OCI-LY3 (cell line): ENCODE results near the gene CTSH.

ENCODE experiments used
- H2AFZ ChIP-seq: fragments of 200-600, 300-600 bp; shearing (Covaris generic); 2 replicates; pipeline ENCODE4 v1.6.0; 2014; ENCODE audit warnings: antibody characterized with exemption, low read depth, low read length
- H3K27ac ChIP-seq: fragments of 200-600, 300-600 bp; sonication (generic); 2 replicates; pipeline ENCODE4 v1.5.1; 2014; ENCODE audit warnings: mild to moderate bottlenecking, low read length, moderate library complexity, mixed read lengths
- H3K27me3 ChIP-seq: fragments of 200-600, 300-600 bp; sonication (generic); 2 replicates; pipeline ENCODE4 v1.6.1; 2014; ENCODE audit warnings: low read depth, low read length, mixed read lengths
- H3K36me3 ChIP-seq: fragments of 200-600, 300-600 bp; sonication (generic); replicated peaks from 2 replicates; pipeline ENCODE3; 2014; ENCODE audit warnings: low read depth, low read length, mixed read lengths
- H3K4me1 ChIP-seq: fragments of 300-600, 200-600 bp; sonication (generic); 2 replicates; pipeline ENCODE4 v1.6.1; 2014; ENCODE audit warnings: low read length, mixed read lengths
- H3K4me2 ChIP-seq: fragments of 200-600, 300-600 bp; sonication (generic); 2 replicates; pipeline ENCODE4 v1.6.1; 2014; ENCODE audit warnings: low read length, mixed read lengths
- H3K4me3 ChIP-seq: fragments of 300-600, 200-600 bp; sonication (generic); 2 replicates; pipeline ENCODE4 v1.5.1; 2014; ENCODE audit warnings: antibody characterized with exemption, mild to moderate bottlenecking, low read length, moderate library complexity
- H3K79me2 ChIP-seq: fragments of 300-600, 200-600 bp; shearing (Covaris generic); 2 replicates; pipeline ENCODE4 v1.6.1; 2014; ENCODE audit warnings: mild to moderate bottlenecking, low read length, mixed read lengths
- H3K9ac ChIP-seq: fragments of 300-600, 200-600 bp; shearing (Covaris generic); 2 replicates; pipeline ENCODE4 v1.6.0; 2014; ENCODE audit warnings: mild to moderate bottlenecking, low read length, moderate library complexity
- H3K9me3 ChIP-seq: fragments of 200-600, 300-600 bp; shearing (Covaris generic); 2 replicates; pipeline ENCODE4 v1.6.1; 2014; ENCODE audit warnings: low read length, mixed read lengths; ENCODE audit not compliant: insufficient read depth
- H4K20me1 ChIP-seq: fragments of 200-600, 300-600 bp; sonication (generic); 2 replicates; pipeline ENCODE4 v1.6.1; 2016; ENCODE audit warnings: low read length, mixed read lengths; ENCODE audit not compliant: insufficient read depth
- EZH2phosphoT487 ChIP-seq: fragments of 200-600 bp; shearing (Covaris generic); IDR thresholded peaks from 2 replicates; pipeline ENCODE4 v1.6.1; 2018; ENCODE audit warnings: antibody characterized with exemption, mixed run types, low read depth
- TF ChIP-seq, protein P1 (sequence below): fragments of 200-600, 300-600 bp; sonication (generic); IDR thresholded peaks from 2 replicates; pipeline ENCODE4 v1.5.1; 2014; ENCODE audit warnings: antibody characterized with exemption, low read length, low read depth

CTSH gene

DNA sequence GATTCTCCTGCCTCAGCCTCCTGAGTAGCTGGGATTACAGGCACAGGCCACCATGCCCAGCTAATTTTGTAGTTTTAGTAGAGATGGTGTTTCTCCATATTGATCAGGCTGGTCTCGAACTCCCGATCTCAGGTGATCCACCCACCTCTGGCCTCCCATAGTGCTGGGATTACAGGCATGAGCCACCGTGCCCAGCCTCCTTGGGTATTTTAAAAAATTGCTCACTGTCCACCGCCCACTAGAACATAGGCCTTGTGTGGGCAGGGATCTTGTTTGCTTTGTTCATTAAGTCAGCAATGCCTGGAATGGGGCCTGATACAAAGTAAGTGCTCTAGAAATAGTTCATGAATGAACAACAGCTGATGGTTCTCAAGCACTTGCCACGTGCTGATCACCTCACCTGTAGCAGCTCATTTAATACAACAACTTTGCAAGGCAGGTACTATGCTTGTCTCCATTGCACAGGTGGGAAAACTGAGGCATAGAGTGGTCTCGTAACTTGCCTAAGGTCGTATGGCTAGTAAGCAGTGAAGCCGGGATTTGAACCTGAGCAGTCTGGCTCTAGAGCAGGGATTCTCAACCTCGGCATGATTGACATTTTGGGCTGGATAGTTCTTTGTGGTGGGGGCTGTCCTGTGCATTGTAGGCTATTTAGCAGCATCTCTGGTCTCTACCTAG is 12.7 kb upstream of the CTSH start:
- Histone ChIP-seq H3K9ac (no peak overlapping the region), H3K4me2 (no peak overlapping the region), H4K20me1 (no peaks in the 10 kb centered on the region), H3K4me3 (no peak overlapping the region), H2AFZ (no peak overlapping the region), H3K4me1 (no peaks in the 10 kb centered on the region), H3K36me3 (peaks cover 4% of the 10 kb centered on the region), H3K79me2 (no peaks in the 10 kb centered on the region), H3K9me3 (no peaks in the 10 kb centered on the region), H3K27ac (no peak overlapping the region), H3K27me3 (no peaks in the 10 kb centered on the region)
- TF ChIP-seq, protein P1, sequence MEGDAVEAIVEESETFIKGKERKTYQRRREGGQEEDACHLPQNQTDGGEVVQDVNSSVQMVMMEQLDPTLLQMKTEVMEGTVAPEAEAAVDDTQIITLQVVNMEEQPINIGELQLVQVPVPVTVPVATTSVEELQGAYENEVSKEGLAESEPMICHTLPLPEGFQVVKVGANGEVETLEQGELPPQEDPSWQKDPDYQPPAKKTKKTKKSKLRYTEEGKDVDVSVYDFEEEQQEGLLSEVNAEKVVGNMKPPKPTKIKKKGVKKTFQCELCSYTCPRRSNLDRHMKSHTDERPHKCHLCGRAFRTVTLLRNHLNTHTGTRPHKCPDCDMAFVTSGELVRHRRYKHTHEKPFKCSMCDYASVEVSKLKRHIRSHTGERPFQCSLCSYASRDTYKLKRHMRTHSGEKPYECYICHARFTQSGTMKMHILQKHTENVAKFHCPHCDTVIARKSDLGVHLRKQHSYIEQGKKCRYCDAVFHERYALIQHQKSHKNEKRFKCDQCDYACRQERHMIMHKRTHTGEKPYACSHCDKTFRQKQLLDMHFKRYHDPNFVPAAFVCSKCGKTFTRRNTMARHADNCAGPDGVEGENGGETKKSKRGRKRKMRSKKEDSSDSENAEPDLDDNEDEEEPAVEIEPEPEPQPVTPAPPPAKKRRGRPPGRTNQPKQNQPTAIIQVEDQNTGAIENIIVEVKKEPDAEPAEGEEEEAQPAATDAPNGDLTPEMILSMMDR = no peak
- TF ChIP-seq EZH2phosphoT487 = no peak

DNA sequence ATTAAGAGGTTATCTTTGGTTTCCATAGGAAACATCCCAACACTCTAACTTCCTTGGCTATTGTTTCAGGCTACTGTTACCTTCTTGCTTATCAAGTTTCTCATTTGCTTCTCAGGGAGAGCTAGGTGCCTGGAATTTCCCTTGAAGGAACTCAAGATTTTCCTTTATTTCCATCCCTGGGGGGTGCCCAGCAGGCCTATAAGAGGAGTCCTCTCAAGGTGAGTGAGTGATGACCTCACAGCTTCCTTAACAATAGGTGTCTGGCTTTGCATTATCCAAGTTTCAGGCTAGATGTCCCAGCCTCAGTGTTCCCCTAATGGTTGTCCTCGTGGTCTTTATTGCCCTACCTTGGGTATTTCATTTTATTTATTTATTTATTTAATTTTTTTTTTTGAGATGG is 12.1 kb upstream of the CTSH start:
- no peaks in the 10 kb centered on the region for H3K4me1 ChIP-seq

DNA sequence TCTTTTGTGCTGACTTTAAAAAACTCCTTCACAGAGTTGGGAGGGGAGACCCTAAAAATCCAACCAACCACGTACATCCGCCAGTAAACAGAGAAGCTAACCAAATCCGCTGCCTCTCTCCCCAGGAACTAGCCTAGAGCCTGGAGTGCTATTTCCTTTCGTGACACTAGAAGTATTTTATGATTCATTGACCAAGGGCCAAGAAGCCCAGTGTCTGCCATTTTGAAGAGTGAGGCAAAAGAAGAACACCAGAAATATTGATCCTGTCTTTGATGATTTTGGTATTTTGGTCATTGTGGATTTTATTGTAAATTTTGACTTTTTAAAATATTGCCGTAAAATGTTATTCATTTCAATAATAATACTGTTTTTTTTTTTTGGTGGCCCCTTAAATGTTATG is 10.5 kb upstream of the CTSH start:
- H3K9me3 ChIP-seq = no peaks in the 10 kb centered on the region
- no peak overlapping the region for H3K4me3 ChIP-seq
- no peaks in the 10 kb centered on the region for H4K20me1 ChIP-seq
- H3K36me3 ChIP-seq = no peaks in the 10 kb centered on the region
- H3K27ac ChIP-seq = no peak overlapping the region
- TF ChIP-seq, protein P1 = no peak
- TF ChIP-seq EZH2phosphoT487 = no peak
- peaks cover 7% of the 10 kb centered on the region for H3K4me1 ChIP-seq
- H3K79me2 ChIP-seq = no peaks in the 10 kb centered on the region
- no peak overlapping the region for H2AFZ ChIP-seq
- no peak overlapping the region for H3K4me2 ChIP-seq
- no peaks in the 10 kb centered on the region for H3K27me3 ChIP-seq
- no peak overlapping the region for H3K9ac ChIP-seq

More for the DNA sequence above, 12.1 kb upstream of the CTSH start:
- H3K36me3 ChIP-seq = peaks cover 4% of the 10 kb centered on the region
- no peaks in the 10 kb centered on the region for H3K27me3 ChIP-seq
- no peaks in the 10 kb centered on the region for H3K79me2 ChIP-seq
- H3K27ac ChIP-seq = no peak overlapping the region
- H3K4me3 ChIP-seq = no peak overlapping the region
- H3K4me2 ChIP-seq = no peak overlapping the region
- no peak overlapping the region for H3K9ac ChIP-seq
- TF ChIP-seq, protein P1 = no peak
- TF ChIP-seq EZH2phosphoT487 = no peak
- H3K9me3 ChIP-seq = no peaks in the 10 kb centered on the region
- H2AFZ ChIP-seq = no peak overlapping the region
- H4K20me1 ChIP-seq = no peaks in the 10 kb centered on the region

DNA sequence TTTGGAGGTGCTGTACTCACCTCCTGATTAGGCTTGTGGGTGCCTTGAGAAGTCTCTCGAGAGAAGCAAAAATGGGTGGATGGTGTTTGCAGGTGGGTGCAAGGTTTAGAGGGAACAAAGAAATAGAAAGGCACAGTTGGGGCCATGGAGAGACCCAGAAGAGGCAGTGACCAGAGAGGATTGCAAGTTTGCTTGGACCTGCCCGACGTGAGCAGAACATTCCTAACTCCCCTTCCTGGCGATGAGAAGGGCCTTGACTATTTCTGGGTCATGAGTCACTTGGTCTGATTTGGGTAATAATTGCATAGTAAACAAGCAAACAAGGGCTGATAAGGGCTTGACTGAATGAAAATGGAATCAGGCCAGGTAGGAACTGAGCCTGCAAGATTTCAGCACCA is 7.0 kb upstream of the CTSH start:
- Histone ChIP-seq H3K4me1 (peaks cover 7% of the 10 kb centered on the region), H3K4me2 (no peak overlapping the region), H3K79me2 (no peaks in the 10 kb centered on the region), H3K27me3 (no peaks in the 10 kb centered on the region), H3K27ac (no peak overlapping the region), H2AFZ (no peak overlapping the region), H3K4me3 (no peak overlapping the region), H4K20me1 (no peaks in the 10 kb centered on the region), H3K9ac (no peak overlapping the region), H3K9me3 (no peaks in the 10 kb centered on the region), H3K36me3 (no peaks in the 10 kb centered on the region)
- TF ChIP-seq, protein P1 = no peak
- no peak for TF ChIP-seq EZH2phosphoT487
